Right lobe of liver (tissue), 6 donors: Measurements from ENCODE around the gene SPINT1. TPM values are rescaled to one million over a fixed set of nuclear protein-coding genes. Genes with fewer than 3 reads are reported as not detected.

Experiments
- ATAC-seq, 4 donors: fragments of 200-7000 bp; cut with Tn5 transposase; one replicate each; pipeline ENCODE4 v1.9.1; 2020; ENCODE audit warnings: mild to moderate bottlenecking in 4 of 4, moderate library complexity in 4 of 4
- DNase-seq, 3 donors: peaks; one replicate each; pipeline ENCODE4 v3.0.0-alpha.2; 2020
- H3K27ac ChIP-seq, 3 donors: fragments of 200-600 bp; one replicate each; pipeline ENCODE4 v1.8.0; 2022
- H3K27me3 ChIP-seq, 2 donors: fragments of 200-600 bp; one replicate each; pipeline ENCODE4 v1.8.0; 2022
- H3K36me3 ChIP-seq, 4 donors: fragments of 200-600 bp; sonication (generic) in 1 of 4; one replicate each; pipeline versions ENCODE4 v1.5.1 to v1.8.0; 2017 to 2022; ENCODE audit warnings: control low read depth in 1 of 4
- H3K4me1 ChIP-seq, 4 donors: fragments of 200-600 bp; sonication (generic) in 1 of 4; one replicate each; pipeline versions ENCODE4 v1.5.1 to v1.8.0; 2017 to 2022; ENCODE audit warnings: control low read depth in 1 of 4
- H3K4me3 ChIP-seq, 3 donors: fragments of 200-600 bp; one replicate each; pipeline ENCODE4 v1.8.0; 2022
- H3K9me3 ChIP-seq, 4 donors: fragments of 200-600 bp; sonication (generic) in 1 of 4; one replicate each; pipeline versions ENCODE4 v1.5.1 to v1.8.0; 2017 to 2022; ENCODE audit warnings: control low read depth in 1 of 4
- CTCF ChIP-seq, 4 donors: fragments of 200-600 bp in 3 of 4; fragments of 450-650 bp in 1 of 4; IDR thresholded peaks; one replicate each; pipeline versions ENCODE4 v1.5.1 to v1.8.0; 2016 to 2022; ENCODE audit warnings: antibody characterized with exemption in 4 of 4, mild to moderate bottlenecking in 2 of 4
- POLR2A ChIP-seq: fragments of 450-650 bp; IDR thresholded peaks from one replicate; pipeline ENCODE4 v1.6.1; 2017; ENCODE audit warnings: antibody characterized with exemption, mild to moderate bottlenecking
- WGBS: methylation state at CpG from one replicate; pipeline ENCODE4 v1.1.6; 2018; ENCODE audit warnings: low coverage, low lambda C conversion rate; ENCODE audit not compliant: insufficient coverage; ENCODE audit errors: missing lambda C conversion rate; 5-methylcytosine and 5-hydroxymethylcytosine counted together
- intact Hi-C, 2 donors: fragments of 100-400 bp; cut with DNase I; formaldehyde crosslinking; loops; one replicate each; pipeline versions ENCODE4 v1.11.2 to v1.14.1; 2022
- total RNA-seq, 6 experiments: library from RNA; depleted of rRNA in 2 of 6; stranded (reverse); fragments of >200 nt in 2 of 6; fragmentation: NEBNext Ultra II Directional in 3 of 6; extraction: Animal tissue kit (Norgen Biotek cat#: 25700) in 3 of 6; gene quantifications; one replicate each; pipeline versions ENCODE4 v1.1.0 to v1.2.4, GENCODE V29; 2016 to 2023
- donor health status: DM: no; HTN: yes; CAD: no.
- donor health status: DM: no; HTN: no; CAD: no.
- donor health status: DM: no; HTN: no; CAD: no.
- donor health status: DM: no; HTN: yes; CAD: no.
- donor health status: DM: no; HTN: yes; CAD: no.

Gene SPINT1
- total RNA-seq, 6 experiments from 2014 or later: 1.1 to 7.9 (median 3.0) TPM

GRCh38 chr15:40852529-40852928, 8.7 kb downstream of the SPINT1 start:
- H3K27ac ChIP-seq: no peak overlapping the region
- no peaks in the 10 kb centered on the region for H3K27me3 ChIP-seq
- no peaks in the 10 kb centered on the region for H3K36me3 ChIP-seq
- TF ChIP-seq POLR2A: no peak
- TF ChIP-seq CTCF (IDR thresholded peaks at IDR 0.05): no peak
- H3K9me3 ChIP-seq: no peaks in the 10 kb centered on the region
- intact Hi-C loops: no loop called here
- H3K4me1 ChIP-seq: no peaks in the 10 kb centered on the region
- no peak for DNase-seq
- 86% methylated on average over 5 of the region's 5 CpGs for WGBS
- no peak overlapping the region for H3K4me3 ChIP-seq
- no peak for ATAC-seq

- H3K36me3 ChIP-seq: no peaks in the 10 kb centered on the region
- TF ChIP-seq CTCF (IDR thresholded peaks at IDR 0.05) (no peak), POLR2A (no peak)
- WGBS: 100% methylated on average over 2 of the region's 16 CpGs
- intact Hi-C loops: no loop called here
- ATAC-seq (no peak), DNase-seq (no peak)
- H3K4me1 ChIP-seq: no peaks in the 10 kb centered on the region
- no peaks in the 10 kb centered on the region for H3K9me3 ChIP-seq
- no peak overlapping the region for H3K27ac ChIP-seq
- H3K27me3 ChIP-seq: no peaks in the 10 kb centered on the region
- H3K4me3 ChIP-seq: no peak overlapping the region
Measured at GRCh38 chr15:40853241-40853890, 9.5 kb downstream of the SPINT1 start.

- H3K36me3 ChIP-seq: no peaks in the 10 kb centered on the region
- H3K9me3 ChIP-seq: no peaks in the 10 kb centered on the region
Measured at GRCh38 chr15:40854161-40854560, 10.3 kb downstream of the SPINT1 start.

GRCh38 chr15:40855706-40856234, 11.9 kb downstream of the SPINT1 start:
- no peak for DNase-seq
- no peak for ATAC-seq
- Histone ChIP-seq H3K27ac (no peak overlapping the region), H3K4me1 (no peaks in the 10 kb centered on the region), H3K4me3 (no peak overlapping the region), H3K9me3 (no peaks in the 10 kb centered on the region), H3K36me3 (no peaks in the 10 kb centered on the region), H3K27me3 (no peaks in the 10 kb centered on the region)
- no peak for TF ChIP-seq CTCF (IDR thresholded peaks at IDR 0.05)
- no peak for TF ChIP-seq POLR2A
- intact Hi-C loops: loop anchor here in 1 of 2 donors (5.0 kb wide), 1 partner anchor 37 kb away; the partner anchor contains the start of gene VPS18
- WGBS: 66% methylated on average over 2 of the region's 13 CpGs

More at GRCh38 chr15:40854161-40854560, 10.3 kb downstream of the SPINT1 start:
- ATAC-seq (no peak), DNase-seq (no peak)
- 100% methylated on average over 1 of the region's 10 CpGs for WGBS
- no peak for TF ChIP-seq POLR2A
- TF ChIP-seq CTCF (IDR thresholded peaks at IDR 0.05): no peak
- H3K27me3 ChIP-seq: no peaks in the 10 kb centered on the region
- no peak overlapping the region for H3K27ac ChIP-seq
- no peaks in the 10 kb centered on the region for H3K4me1 ChIP-seq
- no peak overlapping the region for H3K4me3 ChIP-seq
- intact Hi-C loops: no loop called here
